GM21576 (cell line): ENCODE results near the gene MAP1LC3B2.

Experiments used
- ATAC-seq: cut with Tn5 transposase; IDR thresholded peaks from one replicate; pipeline ENCODE4 v1.9.1; 2021; ENCODE audit warnings: mild to moderate bottlenecking, moderate library complexity; ENCODE audit not compliant: unreplicated experiment

MAP1LC3B2 gene

GRCh38 chr12:116610971-116611541 lies 51.9 kb downstream of the MAP1LC3B2 start:
- no peak for ATAC-seq

DNA sequence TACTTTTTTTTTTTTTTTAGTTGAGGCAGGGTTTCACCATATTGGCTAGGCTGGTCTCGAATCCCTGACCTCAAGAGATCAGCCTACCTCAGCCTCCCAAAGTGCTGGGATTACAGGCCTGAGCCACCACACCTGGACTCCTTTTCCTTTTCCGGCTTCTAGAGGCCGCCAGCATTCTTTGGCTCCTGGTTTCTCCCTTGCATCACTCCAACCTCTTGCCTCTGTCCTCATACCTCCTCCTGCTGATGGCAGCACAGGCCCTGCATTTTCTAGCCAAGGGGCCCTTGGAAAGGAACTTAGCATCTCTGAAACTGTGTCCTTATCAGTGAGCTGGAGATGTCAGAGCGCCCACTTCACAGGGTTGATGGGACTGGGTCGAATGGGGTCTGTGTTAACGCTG lies 53.3 kb downstream of the MAP1LC3B2 start:
- ATAC-seq = no peak

- ATAC-seq = no peak
Measured at GRCh38 chr12:116613256-116613655, 54.1 kb downstream of the MAP1LC3B2 start.

DNA sequence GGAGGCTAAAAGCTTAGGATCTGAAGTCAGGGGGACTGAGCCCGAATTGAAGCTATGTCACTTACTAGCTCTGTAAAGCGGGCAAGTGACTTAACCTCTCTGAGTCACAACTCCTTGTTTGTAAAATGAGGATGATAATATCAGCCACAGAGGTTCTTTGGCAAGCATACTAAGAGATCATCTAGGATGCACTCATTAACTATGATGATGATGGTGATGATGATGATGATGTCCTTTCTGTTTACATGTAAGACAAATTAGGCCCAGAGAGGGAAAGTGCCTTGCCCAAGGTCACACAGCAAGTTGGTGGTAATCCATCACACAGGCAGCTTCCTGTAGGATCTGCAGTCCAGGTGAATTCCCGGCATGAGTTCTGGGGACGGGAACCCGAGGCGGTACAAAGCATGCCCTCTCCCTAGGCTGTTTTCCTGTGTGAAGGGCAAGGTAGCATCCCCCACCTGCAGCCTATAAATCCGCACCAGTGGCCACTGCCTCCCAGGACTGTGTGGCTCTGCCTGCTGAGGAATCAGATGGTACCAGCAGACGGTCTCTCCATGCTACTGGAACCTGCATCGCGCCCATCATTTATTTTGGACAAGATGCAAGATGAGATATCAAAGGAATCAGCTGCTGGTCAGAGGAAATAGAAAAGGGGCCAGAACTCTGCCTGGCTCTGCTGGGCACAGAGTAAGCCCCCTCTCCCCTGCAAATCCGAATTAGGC lies 55.2 kb downstream of the MAP1LC3B2 start:
- no peak for ATAC-seq

DNA sequence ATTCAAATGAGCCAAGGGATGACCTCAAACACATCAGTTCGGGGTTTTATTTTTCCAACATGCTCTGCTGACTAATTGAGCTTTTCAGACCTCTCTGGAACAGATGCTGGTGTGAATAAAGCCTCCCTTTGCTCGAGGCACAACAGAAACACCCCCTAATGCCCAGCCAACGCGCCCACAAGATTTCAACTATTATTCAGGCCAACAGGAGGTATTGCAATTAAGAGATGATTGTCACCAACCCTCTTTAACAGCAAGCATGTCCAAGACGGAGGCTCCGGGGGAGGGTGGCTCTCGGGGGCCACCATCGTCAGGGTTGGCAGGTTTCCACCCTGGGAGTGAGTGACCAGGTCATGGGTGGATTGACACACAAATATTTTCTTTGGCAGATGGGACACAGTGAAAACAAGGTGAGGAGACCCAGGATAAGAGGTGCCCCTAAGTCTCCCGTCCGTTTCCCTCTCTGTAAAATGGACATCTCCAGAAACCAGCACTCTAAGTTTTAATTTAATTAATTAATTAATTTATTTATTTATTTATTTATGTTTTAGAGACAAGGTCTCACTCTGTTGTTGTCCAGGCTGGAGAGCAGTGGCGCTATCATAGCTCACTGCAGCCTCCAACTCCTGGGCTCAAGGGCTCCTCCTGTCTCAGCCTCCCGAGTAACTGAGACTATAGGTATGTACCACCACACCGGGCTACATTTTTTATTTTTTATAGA lies 56.1 kb downstream of the MAP1LC3B2 start:
- ATAC-seq = no peak

DNA sequence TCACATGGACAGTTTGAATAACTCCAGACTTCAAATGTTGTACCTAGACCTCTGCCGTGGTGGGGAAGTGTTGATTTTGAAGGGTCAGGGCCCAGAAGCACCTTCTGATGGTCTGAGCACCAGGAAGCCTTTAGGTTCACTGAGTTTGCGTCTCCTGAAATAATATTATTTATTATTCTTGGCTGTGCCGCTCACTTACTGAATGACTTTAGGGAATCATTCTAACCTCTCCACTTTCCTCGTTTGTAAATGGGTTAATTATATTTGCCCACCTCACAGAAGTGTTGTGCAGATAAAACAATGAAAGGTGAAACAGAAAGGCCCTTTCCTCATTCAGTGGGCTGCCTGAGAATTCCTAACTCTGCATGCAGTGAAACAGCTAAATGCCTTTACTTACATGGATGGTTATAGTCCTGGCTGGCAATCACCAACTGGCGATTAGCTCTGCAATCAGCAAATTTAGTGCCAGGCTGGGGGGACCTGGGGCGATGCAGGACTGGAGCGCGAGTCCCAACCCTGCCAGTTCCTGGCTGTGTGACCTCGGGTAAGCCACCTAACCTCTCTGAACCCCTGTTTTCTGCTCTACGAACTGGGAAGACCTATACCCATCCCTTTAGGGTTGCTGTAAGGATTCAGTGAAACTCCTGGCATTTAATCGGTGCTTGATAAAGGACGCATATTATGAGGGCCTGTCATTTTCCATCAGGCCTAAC lies 57.5 kb downstream of the MAP1LC3B2 start:
- ATAC-seq = no peak

- ATAC-seq = no peak
Measured at GRCh38 chr12:116619246-116619645, 60.1 kb downstream of the MAP1LC3B2 start.

DNA sequence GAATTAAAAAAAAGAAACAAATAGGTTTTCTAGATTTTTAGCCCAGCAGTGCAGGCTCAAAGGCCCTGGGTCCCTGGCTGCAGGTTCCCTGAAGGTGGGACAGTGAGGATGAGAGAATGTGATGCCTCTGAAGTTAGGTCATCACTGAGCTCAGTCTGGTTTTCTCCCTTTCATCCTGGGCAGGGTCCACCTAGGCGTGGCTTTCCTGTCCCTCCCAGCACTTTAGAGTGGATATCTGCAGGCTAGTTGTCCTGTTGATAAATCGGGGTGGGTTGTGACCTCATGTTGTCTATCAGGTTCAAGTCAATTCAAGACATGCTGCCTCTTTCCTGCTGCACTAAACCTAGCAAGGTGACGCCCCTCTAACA lies 60.9 kb downstream of the MAP1LC3B2 start:
- ATAC-seq = no peak

- ATAC-seq = no peak
Measured at GRCh38 chr12:116620492-116621191, 61.5 kb downstream of the MAP1LC3B2 start.

DNA sequence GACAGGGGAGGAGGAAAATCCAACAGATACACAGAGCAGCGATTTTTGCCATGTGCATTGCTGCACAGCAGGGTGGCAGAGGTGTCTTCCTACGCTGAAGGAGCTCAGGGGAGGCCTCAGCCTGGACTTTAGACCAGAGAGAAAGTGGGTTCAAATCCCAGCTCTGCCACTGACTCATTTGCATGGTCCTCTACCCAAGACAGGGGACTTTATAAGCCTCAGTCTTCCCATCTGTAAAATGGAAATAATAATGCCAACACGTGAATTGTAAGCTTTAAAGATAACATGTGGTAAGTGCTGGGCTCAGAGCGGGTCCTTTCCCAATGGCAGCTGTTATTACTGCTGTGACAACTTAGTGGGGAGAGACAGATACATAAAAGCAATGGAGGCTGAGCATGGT lies 62.0 kb downstream of the MAP1LC3B2 start:
- no peak for ATAC-seq

DNA sequence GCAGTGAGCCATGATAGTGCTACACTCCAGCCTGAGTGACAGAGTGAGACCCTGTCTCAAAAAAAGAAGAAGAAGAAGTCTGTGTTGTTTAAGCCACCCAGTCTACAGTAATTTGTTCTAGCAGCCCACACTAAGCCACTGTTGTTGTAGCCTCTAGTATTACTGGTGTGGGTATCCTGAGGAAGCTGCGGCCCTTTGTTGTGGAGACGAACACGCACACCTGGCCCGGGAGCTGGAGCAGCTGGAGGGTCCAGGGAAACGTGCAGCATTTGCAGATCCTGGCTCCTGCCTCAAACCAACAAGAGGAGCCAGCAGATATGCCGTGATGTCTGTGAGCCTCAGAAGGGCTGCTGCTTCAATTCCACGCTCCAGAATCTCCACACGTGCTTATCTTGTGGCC lies 65.3 kb downstream of the MAP1LC3B2 start:
- no peak for ATAC-seq

DNA sequence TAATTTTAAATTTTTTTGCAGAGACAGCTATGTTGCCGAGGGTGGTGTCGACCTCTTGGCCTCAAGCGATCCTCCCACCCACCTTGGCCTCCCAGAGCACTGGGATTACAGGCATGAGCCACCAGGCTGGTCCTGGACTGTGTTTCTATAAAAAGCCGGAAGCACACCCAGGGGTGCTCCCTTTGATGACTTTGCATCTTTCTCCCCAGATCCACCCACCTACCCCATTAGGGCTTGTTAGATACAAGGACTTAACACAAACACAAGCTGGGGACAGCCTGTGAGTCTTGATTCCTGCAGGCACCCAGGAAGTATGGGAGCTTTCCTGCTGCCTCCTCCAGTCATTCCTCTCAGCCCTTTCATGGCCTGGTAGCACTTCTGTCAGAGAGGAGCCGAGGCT lies 67.0 kb downstream of the MAP1LC3B2 start:
- no peak for ATAC-seq
